GM12865 (cell line): ENCODE measurements around the gene NOP10.

Source experiments
- DNase-seq: peaks from one replicate; pipeline ENCODE4 v3.0.0; 2010; ENCODE audit warnings: low read depth
- H3K4me3 ChIP-seq: 2 replicates; pipeline ENCODE4 v1.5.1; 2011; ENCODE audit warnings: mild to moderate bottlenecking, low read depth, low read length, control low read depth
- TF ChIP-seq, protein P1 (sequence below): IDR thresholded peaks from 2 replicates; pipeline ENCODE4 v1.5.1; 2011; ENCODE audit warnings: low read length, control low read depth, low read depth, inconsistent platforms; ENCODE audit not compliant: insufficient read depth; ENCODE audit errors: missing control alignments

NOP10 gene

GRCh38 chr15:34362047-34362773, 19.3 kb upstream of the NOP10 start:
- TF ChIP-seq, protein P1, sequence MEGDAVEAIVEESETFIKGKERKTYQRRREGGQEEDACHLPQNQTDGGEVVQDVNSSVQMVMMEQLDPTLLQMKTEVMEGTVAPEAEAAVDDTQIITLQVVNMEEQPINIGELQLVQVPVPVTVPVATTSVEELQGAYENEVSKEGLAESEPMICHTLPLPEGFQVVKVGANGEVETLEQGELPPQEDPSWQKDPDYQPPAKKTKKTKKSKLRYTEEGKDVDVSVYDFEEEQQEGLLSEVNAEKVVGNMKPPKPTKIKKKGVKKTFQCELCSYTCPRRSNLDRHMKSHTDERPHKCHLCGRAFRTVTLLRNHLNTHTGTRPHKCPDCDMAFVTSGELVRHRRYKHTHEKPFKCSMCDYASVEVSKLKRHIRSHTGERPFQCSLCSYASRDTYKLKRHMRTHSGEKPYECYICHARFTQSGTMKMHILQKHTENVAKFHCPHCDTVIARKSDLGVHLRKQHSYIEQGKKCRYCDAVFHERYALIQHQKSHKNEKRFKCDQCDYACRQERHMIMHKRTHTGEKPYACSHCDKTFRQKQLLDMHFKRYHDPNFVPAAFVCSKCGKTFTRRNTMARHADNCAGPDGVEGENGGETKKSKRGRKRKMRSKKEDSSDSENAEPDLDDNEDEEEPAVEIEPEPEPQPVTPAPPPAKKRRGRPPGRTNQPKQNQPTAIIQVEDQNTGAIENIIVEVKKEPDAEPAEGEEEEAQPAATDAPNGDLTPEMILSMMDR = no peak
- H3K4me3 ChIP-seq = no peak overlapping the region
- no peak for DNase-seq

GRCh38 chr15:34361278-34361677, 18.3 kb upstream of the NOP10 start:
- H3K4me3 ChIP-seq = no peak overlapping the region
- DNase-seq = no peak
- TF ChIP-seq, protein P1 = no peak

- no peak for DNase-seq
- TF ChIP-seq, protein P1 = no peak
- no peak overlapping the region for H3K4me3 ChIP-seq
Observed at GRCh38 chr15:34360298-34360697, 17.4 kb upstream of the NOP10 start.

DNA sequence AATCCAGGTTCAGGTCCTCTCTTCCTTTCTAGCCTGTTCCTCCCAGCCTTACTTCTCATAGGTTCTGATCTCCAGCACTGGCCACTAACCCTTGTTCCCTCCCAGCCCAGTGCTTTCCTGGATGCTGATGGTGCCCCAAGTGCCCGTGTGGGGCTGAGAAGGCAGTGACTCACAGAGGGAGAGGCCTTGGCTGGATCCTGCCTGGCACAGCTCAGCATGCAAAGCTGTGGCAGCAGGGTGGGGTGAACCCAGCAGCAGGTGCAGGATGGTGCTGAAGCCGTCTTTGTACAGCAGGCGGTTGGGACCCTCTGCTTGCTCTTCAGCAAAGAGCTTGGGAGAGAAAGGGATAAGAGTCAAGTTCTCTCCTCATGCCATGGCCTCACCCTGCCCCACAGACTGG, 16.5 kb upstream of the NOP10 start:
- H3K4me3 ChIP-seq = no peak overlapping the region
- TF ChIP-seq, protein P1 = no peak
- no peak for DNase-seq

DNA sequence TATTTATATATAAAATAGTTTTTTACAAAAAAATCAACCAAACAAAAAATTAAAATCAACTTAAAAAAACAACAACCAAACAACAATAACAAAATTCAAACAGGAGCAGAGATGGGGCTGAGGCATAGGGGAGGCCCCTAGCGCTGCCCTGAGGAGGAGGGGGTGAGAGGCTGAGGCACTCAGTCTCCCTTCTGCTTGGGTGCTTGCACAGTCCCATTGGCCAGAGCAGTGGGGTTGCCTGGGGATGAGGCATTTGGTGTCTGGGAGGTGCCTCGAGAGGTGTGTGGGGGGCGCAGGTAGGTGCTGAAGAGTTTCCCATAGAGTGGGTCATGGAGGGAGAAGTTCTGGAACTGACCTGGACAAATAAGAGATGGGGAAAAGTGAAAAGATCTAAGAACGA, 16.0 kb upstream of the NOP10 start:
- TF ChIP-seq, protein P1 = no peak
- no peak overlapping the region for H3K4me3 ChIP-seq
- no peak for DNase-seq

DNA sequence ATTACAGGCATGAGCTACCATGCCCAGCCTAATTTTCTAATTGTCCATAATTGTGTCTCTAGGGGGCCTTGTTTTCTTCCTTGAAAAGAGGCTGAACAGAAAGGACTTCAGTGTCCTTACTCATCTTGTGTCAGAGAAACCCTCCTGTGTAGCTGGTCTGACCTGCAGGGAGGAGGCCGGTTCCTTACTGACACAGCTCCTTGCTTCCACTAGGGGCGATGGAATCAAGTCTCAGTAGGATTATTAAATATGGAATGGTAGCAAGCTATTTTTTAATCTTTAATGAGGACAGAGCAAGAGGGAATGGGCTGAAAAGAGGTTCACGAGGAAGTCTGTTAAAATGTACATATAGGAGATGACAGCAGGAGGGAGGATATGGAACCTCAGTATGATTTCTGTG, 15.4 kb upstream of the NOP10 start:
- H3K4me3 ChIP-seq = no peak overlapping the region
- TF ChIP-seq, protein P1 = no peak
- DNase-seq = no peak

GRCh38 chr15:34357653-34358052, 14.7 kb upstream of the NOP10 start:
- DNase-seq = no peak
- TF ChIP-seq, protein P1 = no peak
- H3K4me3 ChIP-seq = no peak overlapping the region
